ENCODE data around the gene CLSTN3. TPM values are rescaled to one million over a fixed set of nuclear protein-coding genes. Genes with fewer than 3 reads are reported as not detected.
A peak's percentile ranks its signal among the peaks of the same experiment; 100 is the strongest.

CLSTN3 gene
- total and polyA plus RNA-seq, 2 of the 13 experiments (the other 11 are each of a cell fraction or from before 2014, with no cell fraction given), result 26.2 to 94.1 TPM

- TF ChIP-seq ZBTB26 (CRISPR knock-in tag; IDR thresholded peaks at IDR 0.05; ENCODE audit: borderline replicate concordance) (no peak), ZFP1 (CRISPR knock-in tag; IDR thresholded peaks at IDR 0.05) (no peak; the same call in 1 of the 2 replicates), ISL2 (CRISPR knock-in tag; IDR thresholded peaks at IDR 0.05) (0 out of 2 replicates have a peak, but pooled peaks have one; percentile 61), POLR2A (IDR thresholded peaks at IDR 0.05; ENCODE audit: insufficient read depth in 1 of 2, low read depth in 2 of 2, low read length in 2 of 2) (peak; percentile 79 to 85), ZNF282 (IDR thresholded peaks at IDR 0.05; ENCODE audit: partially characterized antibody) (no peak), MIER2 (CRISPR knock-in tag; IDR thresholded peaks at IDR 0.05) (no peak; the same call in 1 of the 2 replicates), KAT7 (CRISPR knock-in tag; IDR thresholded peaks at IDR 0.05; ENCODE audit: borderline replicate concordance) (peak; percentile 35; the same call in 1 of the 2 replicates), ETV5 (CRISPR knock-in tag; IDR thresholded peaks at IDR 0.05; ENCODE audit: borderline replicate concordance) (peak; percentile 93), HIVEP1 (CRISPR knock-in tag; IDR thresholded peaks at IDR 0.05) (peak; percentile 66; the same call in 1 of the 2 replicates), ZNF362 (CRISPR knock-in tag; IDR thresholded peaks at IDR 0.05; ENCODE audit: borderline replicate concordance) (no peak), PATZ1 (CRISPR knock-in tag; IDR thresholded peaks at IDR 0.05) (peak; percentile 96), CCDC6 (CRISPR knock-in tag; IDR thresholded peaks at IDR 0.05) (no peak), ZNF678 (CRISPR knock-in tag; IDR thresholded peaks at IDR 0.05) (peak; percentile 41; the same call in 1 of the 2 replicates), FOSL2 (CRISPR knock-in tag; IDR thresholded peaks at IDR 0.05) (peak; percentile 31; the same call in 1 of the 2 replicates), ZBTB14 (CRISPR knock-in tag; IDR thresholded peaks at IDR 0.05) (0 out of 2 replicates have a peak, but pooled peaks have one; percentile 34), NFIC (IDR thresholded peaks at IDR 0.05; ENCODE audit: low read length) (no peak), ZNF740 (CRISPR knock-in tag; IDR thresholded peaks at IDR 0.05) (peak; percentile 97), SNAPC2 (CRISPR knock-in tag; IDR thresholded peaks at IDR 0.05) (peak; percentile 56; the same call in 1 of the 2 replicates), TIGD3 (CRISPR knock-in tag; IDR thresholded peaks at IDR 0.05; ENCODE audit: borderline replicate concordance) (no peak), FOXK1 (CRISPR knock-in tag; IDR thresholded peaks at IDR 0.05; ENCODE audit: borderline replicate concordance, low read depth) (no peak)
These were observed 22.0 kb upstream of the CLSTN3 start (continued) for GRCh38 chr12:7108003-7108795.

Data from HepG2 (cell line).